IMR-90 (cell line): ENCODE results near the gene ZNF620.

Experiments used
- BHLHE40 ChIP-seq: fragments of 150-350 bp; IDR thresholded peaks from 2 replicates; pipeline ENCODE4 v1.6.1; 2016; ENCODE audit warnings: mild to moderate bottlenecking, low read depth, low read length
- CEBPB ChIP-seq: IDR thresholded peaks from 2 replicates; pipeline ENCODE4 v1.6.1; 2012; ENCODE audit warnings: low read depth, low read length, improper control_type of control experiment
- MAFK ChIP-seq: IDR thresholded peaks from 2 replicates; pipeline ENCODE4 v1.6.1; 2012; ENCODE audit warnings: low read depth, low read length, improper control_type of control experiment
- NFE2L2 ChIP-seq: fragments of 150-350 bp; IDR thresholded peaks from 2 replicates; pipeline ENCODE4 v1.6.1; 2016; ENCODE audit warnings: low read depth, mild to moderate bottlenecking, low read length
- POLR2A ChIP-seq: IDR thresholded peaks from 2 replicates; pipeline ENCODE4 v1.6.1; 2012; ENCODE audit warnings: mild to moderate bottlenecking, low read depth, low read length
- RAD21 ChIP-seq: IDR thresholded peaks from 2 replicates; pipeline ENCODE4 v1.6.1; 2012; ENCODE audit warnings: low read length, improper control_type of control experiment
- RFX5 ChIP-seq: IDR thresholded peaks from 2 replicates; pipeline ENCODE4 v1.8.0; 2012; ENCODE audit warnings: low read depth, mild to moderate bottlenecking, low read length, moderate library complexity
- SMC3 ChIP-seq: fragments of 150-350 bp; IDR thresholded peaks from 2 replicates; pipeline ENCODE4 v1.6.1; 2016; ENCODE audit warnings: low read depth, mild to moderate bottlenecking, antibody characterized with exemption, low read length, moderate library complexity
- TF ChIP-seq, protein P1 (sequence below): conservative IDR thresholded peaks from 2 replicates; pipeline ENCODE4 v1.5.1; 2012; ENCODE audit warnings: mild to moderate bottlenecking, low read depth, low read length, improper control_type of control experiment
- TF ChIP-seq, protein P2 (sequence below): fragments of 150-350 bp; IDR thresholded peaks from 2 replicates; pipeline ENCODE4 v1.6.1; 2017; ENCODE audit warnings: mild to moderate bottlenecking, antibody characterized with exemption, low read length, low read depth
- TF ChIP-seq, protein P3 (sequence below): fragments of 150-350 bp; IDR thresholded peaks from 2 replicates; pipeline ENCODE4 v1.6.1; 2016; ENCODE audit warnings: low read depth, mild to moderate bottlenecking, low read length, moderate library complexity, borderline replicate concordance

DNA sequence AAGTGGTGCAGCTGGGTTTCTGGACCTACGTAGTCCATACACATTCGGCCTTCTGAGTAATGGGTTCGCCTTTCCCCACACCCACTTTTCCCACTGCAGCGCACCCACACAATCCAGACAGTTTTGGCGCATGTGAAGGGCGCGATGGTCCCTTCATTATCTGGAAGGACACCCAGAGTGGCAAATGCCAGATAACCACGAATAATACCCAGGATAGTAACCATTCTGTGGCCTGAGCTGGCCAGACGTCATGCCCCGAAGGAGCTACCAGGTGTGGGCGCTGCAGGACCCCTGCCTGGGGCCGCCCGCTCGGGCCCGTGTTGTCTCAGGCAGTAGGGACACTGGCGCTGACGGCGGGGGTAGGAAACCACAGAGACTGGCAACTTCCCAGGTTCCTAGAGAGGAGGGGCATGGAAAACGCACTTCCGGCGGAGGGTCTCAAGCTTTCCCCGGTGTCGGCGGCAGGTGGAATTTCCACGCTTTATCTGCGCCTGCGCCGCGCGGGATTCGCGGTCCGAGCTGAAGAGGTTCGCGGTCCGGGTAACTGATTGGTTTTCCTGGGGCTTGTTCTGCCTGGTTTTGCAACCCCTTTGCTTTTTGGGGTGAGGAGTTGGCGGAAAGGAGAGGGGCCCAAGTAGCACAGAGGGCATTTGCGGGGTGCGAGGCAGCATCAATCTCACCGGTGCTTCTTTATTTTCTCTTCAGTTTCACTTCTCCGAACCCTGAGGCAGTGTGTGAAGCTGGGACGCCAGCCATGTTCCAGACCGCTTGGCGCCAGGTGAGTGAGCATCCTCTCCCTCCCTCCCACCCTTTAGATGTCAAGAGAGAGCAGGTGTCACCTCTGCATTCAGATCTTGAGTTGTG lies at the start of gene ZNF620:
- TF ChIP-seq, protein P1, sequence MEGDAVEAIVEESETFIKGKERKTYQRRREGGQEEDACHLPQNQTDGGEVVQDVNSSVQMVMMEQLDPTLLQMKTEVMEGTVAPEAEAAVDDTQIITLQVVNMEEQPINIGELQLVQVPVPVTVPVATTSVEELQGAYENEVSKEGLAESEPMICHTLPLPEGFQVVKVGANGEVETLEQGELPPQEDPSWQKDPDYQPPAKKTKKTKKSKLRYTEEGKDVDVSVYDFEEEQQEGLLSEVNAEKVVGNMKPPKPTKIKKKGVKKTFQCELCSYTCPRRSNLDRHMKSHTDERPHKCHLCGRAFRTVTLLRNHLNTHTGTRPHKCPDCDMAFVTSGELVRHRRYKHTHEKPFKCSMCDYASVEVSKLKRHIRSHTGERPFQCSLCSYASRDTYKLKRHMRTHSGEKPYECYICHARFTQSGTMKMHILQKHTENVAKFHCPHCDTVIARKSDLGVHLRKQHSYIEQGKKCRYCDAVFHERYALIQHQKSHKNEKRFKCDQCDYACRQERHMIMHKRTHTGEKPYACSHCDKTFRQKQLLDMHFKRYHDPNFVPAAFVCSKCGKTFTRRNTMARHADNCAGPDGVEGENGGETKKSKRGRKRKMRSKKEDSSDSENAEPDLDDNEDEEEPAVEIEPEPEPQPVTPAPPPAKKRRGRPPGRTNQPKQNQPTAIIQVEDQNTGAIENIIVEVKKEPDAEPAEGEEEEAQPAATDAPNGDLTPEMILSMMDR, result no peak
- TF ChIP-seq POLR2A, result 0 out of 2 replicates have a peak, but pooled peaks have one; percentile 25
- no peak for TF ChIP-seq NFE2L2
- TF ChIP-seq RFX5, result no peak
- TF ChIP-seq MAFK, result no peak
- TF ChIP-seq, protein P2, sequence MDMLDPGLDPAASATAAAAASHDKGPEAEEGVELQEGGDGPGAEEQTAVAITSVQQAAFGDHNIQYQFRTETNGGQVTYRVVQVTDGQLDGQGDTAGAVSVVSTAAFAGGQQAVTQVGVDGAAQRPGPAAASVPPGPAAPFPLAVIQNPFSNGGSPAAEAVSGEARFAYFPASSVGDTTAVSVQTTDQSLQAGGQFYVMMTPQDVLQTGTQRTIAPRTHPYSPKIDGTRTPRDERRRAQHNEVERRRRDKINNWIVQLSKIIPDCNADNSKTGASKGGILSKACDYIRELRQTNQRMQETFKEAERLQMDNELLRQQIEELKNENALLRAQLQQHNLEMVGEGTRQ, result no peak
- TF ChIP-seq CEBPB, result no peak
- TF ChIP-seq RAD21, result no peak
- TF ChIP-seq SMC3, result no peak
- TF ChIP-seq, protein P3, sequence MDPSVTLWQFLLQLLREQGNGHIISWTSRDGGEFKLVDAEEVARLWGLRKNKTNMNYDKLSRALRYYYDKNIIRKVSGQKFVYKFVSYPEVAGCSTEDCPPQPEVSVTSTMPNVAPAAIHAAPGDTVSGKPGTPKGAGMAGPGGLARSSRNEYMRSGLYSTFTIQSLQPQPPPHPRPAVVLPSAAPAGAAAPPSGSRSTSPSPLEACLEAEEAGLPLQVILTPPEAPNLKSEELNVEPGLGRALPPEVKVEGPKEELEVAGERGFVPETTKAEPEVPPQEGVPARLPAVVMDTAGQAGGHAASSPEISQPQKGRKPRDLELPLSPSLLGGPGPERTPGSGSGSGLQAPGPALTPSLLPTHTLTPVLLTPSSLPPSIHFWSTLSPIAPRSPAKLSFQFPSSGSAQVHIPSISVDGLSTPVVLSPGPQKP, result no peak
- no peak for TF ChIP-seq BHLHE40
